Common myeloid progenitor, CD34-positive (primary cell): ENCODE data around the gene DOP1B.

Experiments
- CTCF ChIA-PET: fragments of 350-600 bp; sonication (Branson Sonifier 250); formaldehyde crosslinking; loops from one replicate; lab custom pipeline; 2021; ENCODE audit warnings: antibody characterized with exemption; lab: Charles Lee
- POLR2A ChIA-PET: fragments of 350-600 bp; sonication (Branson Sonifier 250); formaldehyde crosslinking; loops from one replicate; lab custom pipeline; 2021; ENCODE audit warnings: antibody characterized with exemption; lab: Charles Lee
- DNase-seq, 3 donors: peaks; one replicate each; pipeline versions ENCODE4 v3.0.0 to v3.0.0-alpha.2; 2013
- H3K27ac ChIP-seq, 2 experiments: 1 replicate in 1 of 2; 2 replicates in 1 of 2; pipeline ENCODE4 v1.7.0; 2013; ENCODE audit warnings: inconsistent platforms in 2 of 2, low read length in 2 of 2, mild to moderate bottlenecking in 2 of 2, low read depth in 1 of 2, moderate library complexity in 1 of 2; ENCODE audit not compliant: severe bottlenecking in 2 of 2, insufficient read depth in 1 of 2, poor library complexity in 1 of 2
- H3K27me3 ChIP-seq, 5 experiments: replicated peaks in 2 of 5; 1 replicate in 3 of 5; 2 replicates in 2 of 5; pipeline versions ENCODE4 v1.6.1 to v1.7.0; 2013; ENCODE audit warnings: low read length in 4 of 5, mild to moderate bottlenecking in 2 of 5, moderate library complexity in 2 of 5, inconsistent platforms in 1 of 5; ENCODE audit not compliant: insufficient read depth in 5 of 5, control insufficient read depth in 4 of 5
- H3K36me3 ChIP-seq, 4 experiments: 1 replicate in 2 of 4; 2 replicates in 2 of 4; pipeline versions ENCODE4 v1.6.1 to v1.7.0; 2013; ENCODE audit warnings: low read length in 3 of 4, control low read depth in 1 of 4, mild to moderate bottlenecking in 1 of 4; ENCODE audit not compliant: control insufficient read depth in 4 of 4, insufficient read depth in 4 of 4
- H3K4me1 ChIP-seq, 4 experiments: 1 replicate in 3 of 4; 2 replicates in 1 of 4; pipeline versions ENCODE4 v1.6.1 to v1.7.1; 2013; ENCODE audit warnings: low read length in 3 of 4, mild to moderate bottlenecking in 3 of 4, control low read depth in 1 of 4, inconsistent platforms in 1 of 4, moderate library complexity in 1 of 4; ENCODE audit not compliant: control insufficient read depth in 4 of 4, insufficient read depth in 4 of 4; ENCODE audit errors: control extremely low read depth in 1 of 4
- H3K4me3 ChIP-seq, 7 experiments: 1 replicate in 4 of 7; 2 replicates in 3 of 7; pipeline versions ENCODE4 v1.5.1 to v1.7.0; 2013; ENCODE audit warnings: mild to moderate bottlenecking in 7 of 7, low read length in 6 of 7, moderate library complexity in 6 of 7, inconsistent platforms in 2 of 7, low read depth in 2 of 7, control low read depth in 1 of 7; ENCODE audit not compliant: insufficient read depth in 4 of 7, control insufficient read depth in 1 of 7; ENCODE audit errors: extremely low read depth in 1 of 7
- H3K9me3 ChIP-seq, 5 experiments: 1 replicate in 4 of 5; 2 replicates in 1 of 5; pipeline versions ENCODE4 v1.6.1 to v1.7.1; 2013; ENCODE audit warnings: low read length in 4 of 5, mild to moderate bottlenecking in 2 of 5, inconsistent platforms in 1 of 5, low read depth in 1 of 5, moderate library complexity in 1 of 5; ENCODE audit not compliant: control insufficient read depth in 4 of 5, insufficient read depth in 2 of 5; ENCODE audit errors: control extremely low read depth in 1 of 5
- WGBS: methylation state at CpG from one replicate; pipeline ENCODE4 v1.1.5; 2013; ENCODE audit not compliant: insufficient coverage; 5-methylcytosine and 5-hydroxymethylcytosine counted together

DOP1B gene

DNA sequence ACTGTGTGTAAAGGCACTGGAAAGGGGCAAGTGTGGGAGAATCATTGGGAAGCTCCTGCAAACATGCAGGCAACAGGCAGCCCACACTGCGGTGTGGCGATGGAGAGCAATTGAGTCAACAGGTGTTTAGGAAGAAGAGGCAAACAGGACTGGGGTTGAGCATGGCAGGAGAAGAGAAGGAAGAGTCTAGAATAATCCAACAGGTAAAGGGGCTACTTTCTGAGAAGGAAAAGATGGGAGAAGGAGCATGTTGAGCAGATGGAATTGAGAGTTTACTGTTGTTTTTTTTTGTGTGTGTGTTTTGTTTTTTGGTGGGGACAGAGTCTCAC is 4.2 kb downstream of the DOP1B start:
- Histone ChIP-seq H3K9me3 (no peaks in the 10 kb centered on the region), H3K27me3 (no peaks in the 10 kb centered on the region), H3K27ac (no peak overlapping the region), H3K4me3 (no peak overlapping the region), H3K36me3 (no peaks in the 10 kb centered on the region), H3K4me1 (peaks cover 10 to 27% (median 17%) of the 10 kb centered on the region in 4 experiments)
- ChIA-PET POLR2A (no interaction called here), CTCF (interaction anchor here (0.7 kb wide), 1 partner anchor 15 kb away, joined by 3 read pairs; no protein-coding TSS in a partner anchor)
- DNase-seq, result no peak
- 95% methylated on average over 2 of the region's 2 CpGs for WGBS

DNA sequence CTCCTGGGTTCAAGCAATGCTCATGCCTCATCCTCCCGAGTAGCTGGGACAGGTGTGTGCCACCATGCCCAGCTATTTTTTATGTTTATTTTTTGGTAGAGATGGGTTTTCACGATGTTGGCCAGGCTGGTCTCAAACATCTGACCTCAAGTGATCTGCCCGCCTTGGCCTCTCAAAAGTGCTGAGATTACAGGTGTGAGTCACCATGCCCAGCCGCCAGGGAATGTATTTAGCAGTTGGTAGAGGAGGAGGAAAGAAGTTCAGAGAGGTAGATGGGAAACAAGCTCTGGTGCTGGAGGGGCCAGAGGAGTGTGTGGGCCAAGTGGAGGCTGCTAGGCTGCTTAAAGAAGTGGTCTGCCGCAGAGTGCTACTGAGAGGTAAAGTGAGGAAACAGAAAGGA is 6.0 kb downstream of the DOP1B start:
- Histone ChIP-seq H3K27ac (no peak overlapping the region), H3K36me3 (peaks cover 0 to 3% (median 1%) of the 10 kb centered on the region in 4 experiments), H3K27me3 (no peaks in the 10 kb centered on the region), H3K4me1 (peaks cover 6 to 24% (median 12%) of the 10 kb centered on the region in 4 experiments), H3K4me3 (no peak overlapping the region), H3K9me3 (no peaks in the 10 kb centered on the region)
- POLR2A ChIA-PET, result interaction anchor here (0.6 to 1.4 kb wide), 2 partner anchors 11 to 15 kb away, joined by 4 read pairs; no protein-coding TSS in a partner anchor
- CTCF ChIA-PET, result interaction anchor here (1.3 to 2.6 kb wide), 3 partner anchors 11 to 16 kb away, joined by 3 to 9 read pairs (median 4); no protein-coding TSS in a partner anchor
- no peak for DNase-seq
- WGBS, result 96% methylated on average over 4 of the region's 5 CpGs

- peak in 2 of 3 donors; percentile 17 to 31 for DNase-seq
- Histone ChIP-seq H3K27ac (no peak overlapping the region), H3K4me3 (no peak overlapping the region), H3K4me1 (peaks cover 5 to 23% (median 11%) of the 10 kb centered on the region in 4 experiments), H3K27me3 (no peaks in the 10 kb centered on the region), H3K9me3 (no peaks in the 10 kb centered on the region), H3K36me3 (peaks cover 0 to 6% (median 3%) of the 10 kb centered on the region in 4 experiments)
- CTCF ChIA-PET, result interaction anchor here (1.0 to 2.6 kb wide), 4 partner anchors 9 to 14 kb away, joined by 3 to 9 read pairs (median 4); no protein-coding TSS in a partner anchor
- 72% methylated on average over 5 of the region's 10 CpGs for WGBS
- POLR2A ChIA-PET, result interaction anchor here (0.6 to 1.4 kb wide), 2 partner anchors 10 to 35 kb away, joined by 3 to 4 read pairs; no protein-coding TSS in a partner anchor
These were observed 7.4 kb downstream of the DOP1B start for GRCh38 chr21:36163750-36164741.

DNA sequence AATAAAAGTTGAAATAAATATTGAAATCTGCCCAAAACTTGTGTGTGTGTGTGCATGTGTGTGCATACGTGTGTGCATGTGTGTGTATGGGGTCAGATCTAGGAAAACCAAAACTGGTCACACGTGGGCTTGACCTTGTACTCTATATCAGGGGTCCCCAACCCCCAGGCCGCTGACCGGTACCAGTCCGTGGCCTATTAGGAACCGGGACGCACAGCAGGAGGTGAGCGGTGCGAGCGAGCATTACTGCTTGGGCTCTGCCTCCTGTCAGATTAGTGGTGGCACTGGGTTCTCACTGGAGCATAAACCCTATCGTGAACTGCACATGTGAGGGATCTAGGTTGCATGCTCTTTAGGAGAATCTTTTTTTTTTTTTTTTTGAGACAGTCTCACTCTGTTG is 8.7 kb downstream of the DOP1B start:
- CTCF ChIA-PET, result no interaction called here
- POLR2A ChIA-PET, result no interaction called here
- 97% methylated on average over 11 of the region's 11 CpGs for WGBS
- peaks cover 2 to 13% (median 7%) of the 10 kb centered on the region in 4 experiments for H3K36me3 ChIP-seq
- H3K4me3 ChIP-seq, result no peak overlapping the region
- H3K4me1 ChIP-seq, result peaks cover 5 to 20% (median 11%) of the 10 kb centered on the region in 4 experiments
- DNase-seq, result no peak
- H3K9me3 ChIP-seq, result no peaks in the 10 kb centered on the region
- H3K27ac ChIP-seq, result no peak overlapping the region
- no peaks in the 10 kb centered on the region for H3K27me3 ChIP-seq

GRCh38 chr21:36166705-36167104 is 10.1 kb downstream of the DOP1B start:
- 78% methylated on average over 7 of the region's 7 CpGs for WGBS
- CTCF ChIA-PET, result interaction anchor here (0.9 to 1.6 kb wide), 3 partner anchors 22 to 35 kb away, joined by 3 to 4 read pairs (median 3); no protein-coding TSS in a partner anchor
- H3K4me1 ChIP-seq, result peaks cover 5 to 24% (median 11%) of the 10 kb centered on the region in 4 experiments
- no peaks in the 10 kb centered on the region for H3K27me3 ChIP-seq
- H3K36me3 ChIP-seq, result peaks cover 2 to 13% (median 10%) of the 10 kb centered on the region in 4 experiments
- no peaks in the 10 kb centered on the region for H3K9me3 ChIP-seq
- DNase-seq, result no peak
- POLR2A ChIA-PET, result interaction anchor here (0.5 to 0.7 kb wide), 2 partner anchors 666 to 973 kb away, joined by 3 to 7 read pairs; no protein-coding TSS in a partner anchor
- no peak overlapping the region for H3K4me3 ChIP-seq
- no peak overlapping the region for H3K27ac ChIP-seq

- no peaks in the 10 kb centered on the region for H3K9me3 ChIP-seq
- H3K36me3 ChIP-seq, result peaks cover 2 to 13% (median 10%) of the 10 kb centered on the region in 4 experiments
- H3K4me3 ChIP-seq, result no peak overlapping the region
- no peaks in the 10 kb centered on the region for H3K27me3 ChIP-seq
- POLR2A ChIA-PET, result interaction anchor here (0.7 kb wide), 1 partner anchor 130 kb away, joined by 3 read pairs; no protein-coding TSS in a partner anchor
- H3K4me1 ChIP-seq, result peaks cover 5 to 28% (median 11%) of the 10 kb centered on the region in 4 experiments
- DNase-seq, result no peak
- no peak overlapping the region for H3K27ac ChIP-seq
- CTCF ChIA-PET, result interaction anchor here (0.7 to 1.6 kb wide), 2 partner anchors 30 to 48 kb away, joined by 3 read pairs; no protein-coding TSS in a partner anchor
- 50% methylated on average over 1 of the region's 4 CpGs for WGBS
These were observed 10.9 kb downstream of the DOP1B start for GRCh38 chr21:36167541-36167940.
